Mammary epithelial cell (primary cell): ENCODE results near the gene HERC4.

Experiments used
- CTCF ChIP-seq, 2 donors: IDR thresholded peaks in 1 of 2; conservative IDR thresholded peaks in 1 of 2; 2 replicates each; pipeline ENCODE4 v1.5.1; 2011 to 2012; ENCODE audit warnings: inconsistent platforms in 2 of 2, low read length in 2 of 2, mild to moderate bottlenecking in 2 of 2, control low read depth in 1 of 2, low read depth in 1 of 2; ENCODE audit not compliant: insufficient read depth in 1 of 2; ENCODE audit errors: extremely low read depth in 1 of 2
- EZH2 ChIP-seq: IDR thresholded peaks from 2 replicates; pipeline ENCODE4 v1.6.1; 2012; ENCODE audit warnings: low read length, inconsistent platforms, borderline replicate concordance

- TF ChIP-seq CTCF (conservative IDR thresholded peaks at IDR 0.05 in 1 of 2, IDR thresholded peaks at IDR 0.05 in 1 of 2; ENCODE audit: extremely low read depth in 1 of 2, insufficient read depth in 1 of 2, low read depth in 1 of 2, low read length in 2 of 2) (no peak), EZH2 (no peak)
Observed at GRCh38 chr10:68121852-68122251, 46.8 kb upstream of the HERC4 start.
